ENCODE results near the gene TTI1. TPM values are rescaled to one million over a fixed set of nuclear protein-coding genes. Genes with fewer than 3 reads are reported as not detected.

TTI1 gene
- total and polyA plus RNA-seq, 3 experiments from 2014 or later = 16.7 to 41.6 (median 40.5) TPM

DNA sequence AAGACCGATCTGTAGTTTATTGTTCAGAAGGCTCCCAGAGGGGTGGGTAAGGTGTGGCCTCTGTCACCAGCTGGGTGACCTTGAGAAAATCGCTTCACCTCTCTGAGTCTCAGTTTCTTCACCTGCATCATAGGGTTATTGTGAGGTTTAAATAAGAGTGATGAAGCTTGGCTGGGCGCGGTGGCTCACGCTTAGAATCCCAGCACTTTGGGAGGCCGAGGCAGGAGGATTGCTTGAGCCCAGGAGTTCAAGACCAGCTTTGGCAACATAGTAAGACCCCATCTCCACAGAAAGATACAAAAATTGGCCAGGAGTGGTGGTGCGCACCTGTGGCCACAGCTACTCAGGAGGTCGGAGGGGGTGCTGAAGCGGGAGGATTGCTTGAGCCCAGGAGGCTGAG is 94.3 kb downstream of the TTI1 start:
- H3K36me3 Mint-ChIP-seq = no peaks in the 10 kb centered on the region
- DNase-seq = no peak
- ChIA-PET CTCF (no interaction called here), POLR2A (no interaction called here)
- no peak overlapping the region for H3K27ac ChIP-seq (ENCODE audit: low read depth, low read length)
- H3K36me3 ChIP-seq (ENCODE audit: insufficient read depth, low read length) = no peaks in the 10 kb centered on the region
- H3K9me3 Mint-ChIP-seq = no peaks in the 10 kb centered on the region
- no peak overlapping the region for H3K4me3 ChIP-seq (ENCODE audit: low read length)
- H3K27me3 Mint-ChIP-seq = peaks cover 0 to 5% of the 10 kb centered on the region in 2 donors
- no peaks in the 10 kb centered on the region for H3K9me3 ChIP-seq (ENCODE audit: low read length)
- H3K4me1 ChIP-seq (ENCODE audit: insufficient read depth, low read length) = no peaks in the 10 kb centered on the region
- no peak overlapping the region for H3K27ac Mint-ChIP-seq
- no peaks in the 10 kb centered on the region for H3K27me3 ChIP-seq (ENCODE audit: insufficient read depth, low read length, poor library complexity, severe bottlenecking)
- no peaks in the 10 kb centered on the region for H3K4me1 Mint-ChIP-seq
- no peak overlapping the region for H3K4me3 Mint-ChIP-seq

DNA sequence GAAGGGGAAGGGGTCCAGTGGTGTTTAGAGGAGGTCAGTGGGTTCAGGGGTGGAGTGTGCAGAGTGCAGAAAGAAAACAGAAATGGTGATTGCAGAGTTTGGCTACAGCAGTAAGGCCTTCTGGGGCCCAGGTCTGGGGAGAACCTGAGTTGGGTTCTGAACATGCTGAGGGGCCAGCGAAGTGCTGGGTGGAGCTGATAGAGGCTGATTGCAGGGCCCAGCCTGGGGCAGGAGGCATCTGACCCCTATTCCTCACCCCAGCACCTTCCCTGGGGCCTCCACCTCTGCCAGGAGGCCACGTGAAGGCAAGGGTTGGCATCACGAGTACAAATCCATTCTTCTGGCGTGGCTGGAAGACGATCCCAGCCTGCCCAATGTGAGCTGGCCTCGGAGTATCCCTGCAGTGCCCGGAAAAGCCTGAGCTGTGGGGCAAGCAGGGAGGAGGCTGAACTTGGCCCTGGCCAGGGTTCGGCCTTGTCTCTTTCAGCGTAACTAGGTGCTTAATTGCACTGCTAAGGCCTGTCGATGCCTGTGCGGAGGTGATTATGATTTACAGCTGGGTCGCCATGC is 95.0 kb downstream of the TTI1 start:
- Histone ChIP-seq H3K9me3 (ENCODE audit: low read length) (no peaks in the 10 kb centered on the region), H3K27ac (ENCODE audit: low read depth, low read length) (no peak overlapping the region), H3K4me1 (ENCODE audit: insufficient read depth, low read length) (no peaks in the 10 kb centered on the region), H3K4me3 (ENCODE audit: low read length) (no peak overlapping the region), H3K36me3 (ENCODE audit: insufficient read depth, low read length) (no peaks in the 10 kb centered on the region), H3K27me3 (ENCODE audit: insufficient read depth, low read length, poor library complexity, severe bottlenecking) (no peaks in the 10 kb centered on the region)
- ChIA-PET CTCF (no interaction called here), POLR2A (no interaction called here)
- no peak overlapping the region for H3K4me3 Mint-ChIP-seq
- no peaks in the 10 kb centered on the region for H3K9me3 Mint-ChIP-seq
- no peak overlapping the region for H3K27ac Mint-ChIP-seq
- DNase-seq = no peak
- H3K27me3 Mint-ChIP-seq = peaks cover 0 to 5% of the 10 kb centered on the region in 2 donors
- H3K4me1 Mint-ChIP-seq = no peaks in the 10 kb centered on the region
- no peaks in the 10 kb centered on the region for H3K36me3 Mint-ChIP-seq

DNA sequence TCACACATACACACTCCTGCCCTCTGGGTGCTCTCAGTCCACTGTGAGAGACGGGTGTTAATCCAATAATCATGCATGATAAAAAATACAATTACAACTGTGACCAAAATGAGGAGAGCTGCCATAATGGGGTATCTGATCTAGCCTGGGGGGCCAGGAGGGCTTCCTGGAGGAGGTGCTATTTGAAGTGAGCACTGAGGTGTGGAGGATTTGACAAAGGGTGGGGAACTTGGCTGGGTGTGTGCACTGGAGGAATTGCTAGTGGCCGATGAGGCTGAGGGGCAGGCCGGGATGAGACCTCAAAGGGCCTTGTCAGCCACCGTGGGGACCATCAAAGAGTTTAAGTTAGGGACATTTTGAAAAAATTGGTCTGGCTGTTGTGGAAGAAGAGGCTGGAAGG is 95.6 kb downstream of the TTI1 start:
- no peaks in the 10 kb centered on the region for H3K9me3 ChIP-seq (ENCODE audit: low read length)
- no peak overlapping the region for H3K27ac ChIP-seq (ENCODE audit: low read depth, low read length)
- no peaks in the 10 kb centered on the region for H3K4me1 ChIP-seq (ENCODE audit: insufficient read depth, low read length)
- POLR2A ChIA-PET = no interaction called here
- Mint-ChIP-seq H3K4me1 (no peaks in the 10 kb centered on the region), H3K36me3 (no peaks in the 10 kb centered on the region), H3K27me3 (peaks cover under 1 to 5% of the 10 kb centered on the region in 2 donors), H3K27ac (no peak overlapping the region), H3K4me3 (no peak overlapping the region), H3K9me3 (no peaks in the 10 kb centered on the region)
- CTCF ChIA-PET = no interaction called here
- no peaks in the 10 kb centered on the region for H3K36me3 ChIP-seq (ENCODE audit: insufficient read depth, low read length)
- no peak overlapping the region for H3K4me3 ChIP-seq (ENCODE audit: low read length)
- no peaks in the 10 kb centered on the region for H3K27me3 ChIP-seq (ENCODE audit: insufficient read depth, low read length, poor library complexity, severe bottlenecking)
- no peak for DNase-seq

DNA sequence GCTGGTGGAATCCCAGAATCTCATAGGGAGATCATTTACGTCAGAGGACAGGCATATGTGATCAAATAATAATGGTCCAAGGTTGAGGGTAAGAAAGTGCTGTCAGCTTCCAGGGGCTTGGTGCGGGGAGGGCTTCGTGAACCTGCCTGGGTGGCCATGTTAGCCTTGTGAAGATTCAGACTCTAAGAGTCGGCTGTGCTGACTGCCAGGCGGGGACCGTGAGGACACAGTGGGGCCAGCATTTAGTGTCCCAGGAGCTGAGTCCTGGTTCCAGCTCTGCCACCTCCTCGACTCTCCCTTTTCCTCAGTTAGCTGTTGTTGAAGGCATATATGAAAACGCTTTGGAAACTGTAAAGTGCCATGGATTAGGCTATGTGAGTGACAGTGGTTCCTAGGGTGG is 96.8 kb downstream of the TTI1 start:
- Mint-ChIP-seq H3K4me1 (no peaks in the 10 kb centered on the region), H3K27ac (no peak overlapping the region), H3K9me3 (no peaks in the 10 kb centered on the region), H3K27me3 (peaks cover 3 to 5% of the 10 kb centered on the region in 2 donors), H3K36me3 (no peaks in the 10 kb centered on the region), H3K4me3 (no peak overlapping the region)
- Histone ChIP-seq H3K27ac (ENCODE audit: low read depth, low read length) (no peak overlapping the region), H3K9me3 (ENCODE audit: low read length) (no peaks in the 10 kb centered on the region), H3K4me1 (ENCODE audit: insufficient read depth, low read length) (no peaks in the 10 kb centered on the region), H3K36me3 (ENCODE audit: insufficient read depth, low read length) (no peaks in the 10 kb centered on the region), H3K4me3 (ENCODE audit: low read length) (no peak overlapping the region), H3K27me3 (ENCODE audit: insufficient read depth, low read length, poor library complexity, severe bottlenecking) (no peaks in the 10 kb centered on the region)
- no peak for DNase-seq
- ChIA-PET CTCF (no interaction called here), POLR2A (no interaction called here)

DNA sequence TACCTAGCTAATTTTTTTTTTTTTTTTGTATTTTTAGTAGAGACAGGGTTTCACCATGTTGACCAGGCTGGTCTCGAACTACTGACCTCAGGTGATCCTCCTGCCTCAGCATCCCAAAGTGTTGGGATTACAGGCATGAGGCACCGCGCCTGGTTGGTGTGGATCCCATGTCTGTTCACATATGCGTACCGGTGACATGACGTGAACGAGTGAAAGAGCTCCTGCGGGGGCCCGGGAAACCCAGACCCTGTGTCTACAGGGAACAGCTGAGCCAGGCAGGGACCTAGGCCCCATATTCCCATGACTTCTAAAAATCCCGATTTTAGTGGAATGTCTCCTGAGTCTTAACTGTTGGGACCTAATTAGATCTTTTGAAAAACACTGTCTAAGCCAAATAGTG is 97.2 kb downstream of the TTI1 start:
- Mint-ChIP-seq H3K27ac (no peak overlapping the region), H3K4me3 (no peak overlapping the region), H3K36me3 (no peaks in the 10 kb centered on the region), H3K27me3 (peaks cover 3% of the 10 kb centered on the region in 2 donors), H3K9me3 (no peaks in the 10 kb centered on the region), H3K4me1 (no peaks in the 10 kb centered on the region)
- ChIA-PET POLR2A (no interaction called here), CTCF (interaction anchor here (0.6 kb wide), 1 partner anchor 117 kb away, joined by 6 read pairs; no protein-coding TSS in a partner anchor)
- H3K27ac ChIP-seq (ENCODE audit: low read depth, low read length) = no peak overlapping the region
- no peaks in the 10 kb centered on the region for H3K9me3 ChIP-seq (ENCODE audit: low read length)
- DNase-seq = no peak
- H3K36me3 ChIP-seq (ENCODE audit: insufficient read depth, low read length) = no peaks in the 10 kb centered on the region
- H3K4me1 ChIP-seq (ENCODE audit: insufficient read depth, low read length) = no peaks in the 10 kb centered on the region
- H3K27me3 ChIP-seq (ENCODE audit: insufficient read depth, low read length, poor library complexity, severe bottlenecking) = no peaks in the 10 kb centered on the region
- H3K4me3 ChIP-seq (ENCODE audit: low read length) = no peak overlapping the region

DNA sequence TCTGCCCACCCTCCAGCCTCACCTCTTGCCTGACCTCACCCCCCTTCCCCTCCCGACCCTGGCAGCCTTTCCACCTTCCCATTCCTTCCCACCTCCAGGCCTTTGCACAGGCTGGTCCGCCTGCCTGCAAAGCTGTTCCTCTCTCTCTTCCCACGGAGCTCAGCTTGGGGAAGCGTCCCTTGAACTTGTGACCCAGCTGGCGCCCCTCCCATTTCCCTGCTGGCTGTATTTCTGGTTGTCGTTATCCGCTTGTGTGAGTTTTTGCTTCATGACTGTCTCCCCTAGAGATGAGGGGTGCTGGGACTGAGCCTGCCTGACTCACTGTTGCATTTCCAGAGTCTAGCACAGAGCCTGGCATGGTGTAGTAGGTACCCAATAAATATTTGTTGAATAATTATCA is 97.8 kb downstream of the TTI1 start:
- DNase-seq = no peak
- Histone ChIP-seq H3K9me3 (ENCODE audit: low read length) (no peaks in the 10 kb centered on the region), H3K4me3 (ENCODE audit: low read length) (no peak overlapping the region), H3K27me3 (ENCODE audit: insufficient read depth, low read length, poor library complexity, severe bottlenecking) (no peaks in the 10 kb centered on the region), H3K27ac (ENCODE audit: low read depth, low read length) (no peak overlapping the region), H3K4me1 (ENCODE audit: insufficient read depth, low read length) (no peaks in the 10 kb centered on the region), H3K36me3 (ENCODE audit: insufficient read depth, low read length) (no peaks in the 10 kb centered on the region)
- ChIA-PET CTCF (interaction anchor here (0.6 kb wide), 1 partner anchor 117 kb away, joined by 6 read pairs; no protein-coding TSS in a partner anchor), POLR2A (no interaction called here)
- Mint-ChIP-seq H3K4me3 (no peak overlapping the region), H3K27me3 (peaks cover 2 to 7% of the 10 kb centered on the region in 2 donors), H3K27ac (no peak overlapping the region), H3K9me3 (no peaks in the 10 kb centered on the region), H3K36me3 (no peaks in the 10 kb centered on the region), H3K4me1 (no peaks in the 10 kb centered on the region)

DNA sequence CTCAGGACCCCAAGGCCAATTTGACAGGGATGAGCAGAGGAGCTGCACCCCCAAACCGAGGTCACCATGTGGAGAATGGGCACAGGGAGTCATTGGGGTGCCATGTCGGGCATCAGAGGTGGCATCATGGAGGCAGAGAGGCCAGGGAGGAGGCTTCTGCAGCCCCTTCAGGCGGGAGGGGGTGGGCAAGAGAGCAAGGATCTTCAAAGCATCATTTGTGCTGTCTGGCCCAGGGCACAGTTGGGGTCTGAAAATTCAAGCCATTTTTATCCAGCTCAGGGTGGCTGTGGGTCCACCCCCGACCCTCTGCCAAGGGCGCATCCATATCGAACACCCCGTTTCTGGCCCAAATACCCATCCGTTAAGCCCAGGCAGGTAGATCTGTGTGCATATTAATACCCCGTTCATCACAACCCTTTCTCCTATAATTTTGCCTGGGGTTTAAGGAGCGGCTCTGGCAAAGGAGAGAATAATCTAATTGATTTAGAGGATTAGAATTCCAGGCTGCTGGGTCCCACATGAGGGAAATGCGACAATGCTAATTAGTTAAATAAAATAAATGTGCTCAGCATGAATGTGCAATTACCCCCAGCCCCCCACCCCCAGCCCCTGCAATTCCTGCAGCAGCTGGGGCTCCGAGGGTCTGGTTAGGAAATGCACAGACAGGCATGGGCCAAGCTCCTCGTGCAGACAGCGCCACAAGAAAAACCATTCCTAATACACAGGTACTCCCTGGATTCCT is 98.5 kb downstream of the TTI1 start:
- H3K27me3 ChIP-seq (ENCODE audit: insufficient read depth, low read length, poor library complexity, severe bottlenecking) = no peaks in the 10 kb centered on the region
- no peak for DNase-seq
- H3K4me3 ChIP-seq (ENCODE audit: low read length) = no peak overlapping the region
- ChIA-PET CTCF (no interaction called here), POLR2A (no interaction called here)
- Mint-ChIP-seq H3K4me1 (no peaks in the 10 kb centered on the region), H3K9me3 (no peaks in the 10 kb centered on the region), H3K36me3 (no peaks in the 10 kb centered on the region), H3K4me3 (no peak overlapping the region), H3K27ac (no peak overlapping the region), H3K27me3 (peaks cover 2 to 9% of the 10 kb centered on the region in 2 donors)
- no peak overlapping the region for H3K27ac ChIP-seq (ENCODE audit: low read depth, low read length)
- H3K36me3 ChIP-seq (ENCODE audit: insufficient read depth, low read length) = no peaks in the 10 kb centered on the region
- no peaks in the 10 kb centered on the region for H3K9me3 ChIP-seq (ENCODE audit: low read length)
- no peaks in the 10 kb centered on the region for H3K4me1 ChIP-seq (ENCODE audit: insufficient read depth, low read length)

DNA sequence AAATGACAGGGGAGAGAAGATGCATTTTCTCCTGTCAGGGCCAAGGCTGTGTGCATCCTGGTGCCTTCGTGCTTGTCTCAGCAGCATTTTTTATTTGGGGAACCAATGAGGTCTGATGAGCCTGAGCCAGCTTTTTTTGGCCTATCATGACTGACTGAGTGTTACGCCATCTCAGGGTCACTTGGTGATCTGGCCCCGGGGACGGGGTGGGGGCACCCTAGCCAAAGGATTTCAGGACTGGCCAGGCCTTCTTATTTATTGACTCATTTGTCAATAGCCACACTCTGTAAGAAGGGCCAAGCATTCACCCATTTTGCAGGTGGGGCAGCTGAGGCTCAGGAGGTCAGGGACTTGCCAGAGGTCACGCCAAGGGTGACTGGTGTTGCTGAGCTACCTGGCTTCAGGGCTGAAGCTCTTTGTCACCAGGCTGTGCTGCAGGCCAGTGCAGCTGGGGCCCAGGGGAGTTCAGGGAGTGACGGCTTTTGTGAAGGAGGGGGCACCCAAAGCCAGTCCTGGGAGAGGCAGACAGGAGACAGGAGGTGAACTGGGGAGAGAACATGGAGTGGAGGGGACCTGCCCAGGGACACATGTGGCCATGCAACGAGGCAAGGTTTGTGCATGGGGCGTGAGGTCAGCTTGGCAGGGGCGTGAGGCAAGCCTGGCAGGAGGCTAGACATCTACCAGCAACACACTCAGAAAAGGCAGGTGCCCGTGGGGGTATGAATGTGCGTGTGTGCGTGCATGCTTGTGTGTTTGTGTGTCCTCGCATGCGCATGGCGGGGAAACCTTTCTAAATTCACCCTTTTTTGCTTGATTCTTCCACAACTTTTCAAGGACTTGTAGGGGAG is 99.2 kb downstream of the TTI1 start:
- no peak overlapping the region for H3K27ac Mint-ChIP-seq
- H3K27ac ChIP-seq (ENCODE audit: low read depth, low read length) = no peak overlapping the region
- POLR2A ChIA-PET = no interaction called here
- no peaks in the 10 kb centered on the region for H3K4me1 ChIP-seq (ENCODE audit: insufficient read depth, low read length)
- no peaks in the 10 kb centered on the region for H3K36me3 ChIP-seq (ENCODE audit: insufficient read depth, low read length)
- CTCF ChIA-PET = no interaction called here
- peaks cover 4 to 17% of the 10 kb centered on the region in 2 donors for H3K27me3 Mint-ChIP-seq
- no peak for DNase-seq
- H3K9me3 ChIP-seq (ENCODE audit: low read length) = no peaks in the 10 kb centered on the region
- H3K4me3 ChIP-seq (ENCODE audit: low read length) = no peak overlapping the region
- no peaks in the 10 kb centered on the region for H3K4me1 Mint-ChIP-seq
- H3K9me3 Mint-ChIP-seq = no peaks in the 10 kb centered on the region
- no peaks in the 10 kb centered on the region for H3K36me3 Mint-ChIP-seq
- H3K4me3 Mint-ChIP-seq = no peak overlapping the region
- H3K27me3 ChIP-seq (ENCODE audit: insufficient read depth, low read length, poor library complexity, severe bottlenecking) = no peaks in the 10 kb centered on the region
